NK-92 treated with Interleukin-12 subunit alpha and Interleukin-12 subunit beta, amount 100 ng/mL, for 24 hours (cell line): ENCODE data around the gene PROS1.
"Not testable (repeated sequence)": the region's sequence is repeated elsewhere in the genome, so short reads cannot be mapped to it uniquely, and the experiment has no call there.

Experiments used
- DNase-seq: peaks from one replicate; lab custom pipeline; 2025; lab: John Stamatoyannopoulos, UW

Gene PROS1

GRCh38 chr3:93969443-93969842, 4.3 kb downstream of the PROS1 start:
- DNase-seq = no peak

DNA sequence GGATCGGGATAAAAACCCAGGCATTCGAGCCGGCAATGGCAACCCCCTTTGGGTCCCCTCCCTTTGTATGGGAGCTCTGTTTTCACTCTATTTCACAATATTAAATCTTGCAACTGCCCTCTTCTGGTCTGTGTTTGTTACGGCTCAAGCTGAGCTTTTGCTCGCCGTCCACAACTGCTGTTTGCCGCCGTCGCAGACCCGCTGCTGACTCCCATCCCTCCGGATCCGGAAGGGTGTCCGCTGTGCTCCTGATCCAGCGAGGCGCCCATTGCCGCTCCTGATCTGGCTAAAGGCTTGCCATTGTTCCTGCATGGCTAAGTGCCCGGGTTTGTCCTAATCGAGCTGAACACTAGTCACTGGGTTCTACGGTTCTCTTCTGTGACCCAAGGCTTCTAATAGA, 8.6 kb downstream of the PROS1 start:
- DNase-seq = not testable (repeated sequence)

DNA sequence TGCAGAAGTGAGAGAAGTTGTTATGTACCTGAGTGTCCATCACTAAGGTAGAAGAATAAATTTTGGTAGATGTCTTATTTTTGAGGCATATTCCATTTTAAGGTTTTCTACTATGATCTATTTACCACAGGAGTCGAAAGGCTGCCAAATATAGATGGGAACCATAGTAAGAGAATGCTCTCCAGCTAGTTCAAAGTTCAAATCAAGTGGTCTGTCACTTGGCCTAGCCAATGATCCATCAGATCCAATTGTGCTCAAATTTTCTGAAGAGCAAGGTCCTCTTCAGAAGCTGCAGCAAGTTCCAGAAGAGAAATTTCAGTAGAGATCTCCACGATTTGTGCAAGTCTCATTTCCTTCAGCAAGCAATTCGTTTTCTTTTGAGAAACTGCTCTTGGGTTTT, 10.9 kb downstream of the PROS1 start:
- DNase-seq = no peak

DNA sequence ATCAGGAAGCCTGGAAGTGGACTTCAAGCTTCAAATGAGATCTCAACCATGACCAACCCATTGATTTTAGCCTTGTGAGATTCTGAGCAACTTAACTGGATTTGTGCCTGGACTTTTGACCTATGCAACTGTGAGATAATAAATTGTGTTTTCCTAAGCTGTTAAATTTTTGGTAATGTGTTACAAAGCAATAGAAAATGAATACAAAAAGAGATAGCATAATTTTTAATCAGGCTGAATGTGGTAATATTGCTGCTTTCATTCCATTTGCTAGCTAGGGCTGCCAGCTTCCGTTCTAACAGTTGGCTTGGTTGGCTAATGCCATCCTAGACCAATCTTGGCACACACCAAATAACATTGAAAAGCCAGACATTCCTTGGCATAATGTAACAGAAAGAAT, 12.2 kb downstream of the PROS1 start:
- DNase-seq = no peak

GRCh38 chr3:93961026-93961425, 12.7 kb downstream of the PROS1 start:
- DNase-seq = no peak

DNA sequence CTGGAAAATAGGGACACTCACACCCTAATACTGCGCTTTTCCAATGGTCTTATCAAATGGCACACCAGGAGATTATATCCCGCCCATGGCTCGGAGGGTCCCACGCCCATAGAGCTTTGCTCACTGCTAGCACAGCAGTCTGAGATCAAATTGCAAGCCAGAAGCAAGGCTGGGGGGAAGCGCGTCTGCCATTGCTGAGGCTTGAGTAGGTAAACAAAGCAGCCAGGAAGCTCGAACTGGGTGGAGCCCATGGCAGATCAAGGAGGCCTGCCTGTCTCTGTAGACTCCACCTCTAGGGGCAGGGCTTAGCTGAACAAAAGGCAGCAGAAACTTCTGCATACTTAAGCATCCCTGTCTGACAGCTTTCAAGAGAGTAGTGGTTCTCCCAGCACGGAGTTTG, 23.7 kb downstream of the PROS1 start:
- not testable (repeated sequence) for DNase-seq

DNA sequence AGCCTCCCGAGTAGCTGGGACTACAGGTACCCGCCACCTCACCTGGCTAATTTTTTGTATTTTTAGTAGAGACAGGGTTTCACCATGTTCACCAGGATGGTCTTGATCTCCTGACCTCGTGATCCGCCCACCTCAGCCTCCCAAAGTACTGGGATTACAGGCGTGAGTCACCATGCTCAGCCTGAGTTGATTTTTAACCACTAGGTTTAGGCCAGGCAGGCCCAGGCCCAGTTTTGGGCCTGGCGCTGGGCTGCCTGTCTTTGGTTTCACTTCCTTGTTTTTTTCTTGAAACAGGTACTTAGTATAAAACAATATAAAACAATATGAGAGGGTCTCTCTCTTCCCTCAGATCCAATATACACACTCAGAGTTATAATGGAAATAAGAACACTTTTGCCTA, 36.2 kb downstream of the PROS1 start:
- not testable (repeated sequence) for DNase-seq

GRCh38 chr3:93936549-93936948, 37.1 kb downstream of the PROS1 start:
- DNase-seq = no peak

DNA sequence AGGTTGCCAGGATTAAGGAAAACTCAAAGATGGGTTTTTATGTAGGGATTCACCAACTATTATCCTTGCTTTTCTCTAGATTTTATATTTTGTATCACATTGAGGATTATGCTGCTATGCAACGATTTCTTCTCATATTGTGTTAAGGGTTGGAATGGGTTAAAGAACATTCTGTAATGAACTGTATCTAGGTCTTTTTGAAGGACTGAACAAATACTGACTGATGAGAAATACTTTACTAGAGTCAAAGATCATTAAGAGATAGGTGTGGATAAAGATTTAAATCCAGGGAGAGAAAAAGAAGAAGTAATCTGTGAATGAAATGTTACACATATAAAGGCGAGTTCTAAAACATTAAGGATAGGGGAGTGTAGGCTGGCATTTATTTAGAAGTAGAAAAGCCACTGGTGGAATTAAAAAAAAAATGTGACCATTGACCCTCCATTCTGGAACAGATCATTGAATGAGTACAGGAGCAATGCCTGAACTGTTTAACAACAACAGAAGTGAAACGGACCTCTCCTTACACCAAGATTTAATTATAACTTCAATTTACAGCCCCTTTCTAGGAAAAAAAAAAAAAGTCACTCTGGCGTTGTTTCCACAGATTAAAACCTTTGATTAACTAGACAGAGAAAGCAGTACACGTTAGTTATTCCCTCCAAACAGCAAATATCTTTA, 39.2 kb downstream of the PROS1 start:
- no peak for DNase-seq

DNA sequence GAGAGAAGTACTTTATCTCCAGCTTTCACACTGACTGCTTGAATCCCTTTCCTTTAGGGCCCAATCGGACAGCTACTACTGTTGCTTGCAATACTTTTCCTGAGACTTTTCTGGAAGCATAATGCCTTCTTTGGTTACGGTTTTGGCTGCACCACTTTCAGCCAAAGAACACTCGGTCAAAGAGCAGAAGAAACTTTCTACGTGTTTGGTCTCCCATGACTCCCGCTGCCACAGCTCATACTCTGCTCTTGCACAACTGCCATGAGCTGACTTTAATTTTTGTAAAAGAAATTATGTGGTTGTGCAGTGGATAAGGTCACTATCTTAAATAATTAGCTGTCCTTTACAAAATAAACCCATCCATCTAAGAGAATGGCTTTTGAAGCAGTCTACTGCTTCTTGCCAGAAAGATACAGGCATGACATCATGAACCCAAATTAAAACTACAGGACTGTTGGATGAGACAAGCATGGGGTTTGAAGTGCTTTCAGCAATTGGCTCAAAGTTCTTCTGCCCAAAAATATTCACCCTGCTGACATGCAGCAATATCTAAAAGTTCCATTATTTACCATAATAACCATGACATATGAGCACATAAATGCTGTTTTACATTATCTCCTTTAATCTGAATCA, 42.0 kb downstream of the PROS1 start:
- DNase-seq = no peak

GRCh38 chr3:93930041-93930440, 43.7 kb downstream of the PROS1 start:
- DNase-seq = no peak

GRCh38 chr3:93926789-93927188, 46.9 kb downstream of the PROS1 start:
- no peak for DNase-seq

DNA sequence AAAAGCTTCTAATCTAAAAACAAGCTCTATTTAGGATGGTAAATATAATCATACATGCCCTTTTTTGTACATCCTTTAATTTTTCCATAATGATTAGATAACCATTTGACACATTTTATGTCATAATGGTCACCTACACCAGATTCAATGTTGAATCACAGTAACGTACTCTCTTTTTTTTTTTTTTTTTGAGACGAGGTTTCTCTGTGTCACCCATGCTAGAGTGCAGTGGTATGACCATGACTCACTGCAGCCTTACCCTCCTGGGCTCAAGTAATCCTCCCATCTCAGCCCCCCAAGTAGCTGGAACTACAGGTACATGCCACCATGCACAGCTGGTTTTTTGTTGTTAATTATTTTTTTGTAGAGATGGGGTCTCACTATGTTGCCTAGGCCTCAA, 49.2 kb downstream of the PROS1 start:
- DNase-seq = no peak

GRCh38 chr3:93923006-93923405, 50.7 kb downstream of the PROS1 start:
- no peak for DNase-seq

- DNase-seq = not testable (repeated sequence)
Measured at GRCh38 chr3:93917546-93918029, 56.1 kb downstream of the PROS1 start.

DNA sequence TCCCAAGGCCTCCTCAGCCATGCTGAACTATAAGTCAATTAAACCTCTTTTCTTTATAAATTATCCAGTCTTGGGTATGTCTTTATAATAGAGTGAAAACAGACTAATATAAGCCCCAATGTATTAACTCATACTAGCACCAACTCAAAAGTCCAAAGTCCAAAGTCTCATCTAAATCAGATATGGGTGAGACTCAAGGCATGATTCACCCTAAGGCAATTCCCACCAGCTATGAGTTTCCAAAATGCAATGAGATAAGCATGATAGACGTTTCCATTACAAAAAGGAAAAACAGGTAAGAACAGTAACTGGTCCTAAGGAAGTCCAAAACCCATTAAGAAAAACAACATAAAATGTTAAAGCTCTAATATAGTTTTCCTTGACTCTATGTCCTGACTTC, 60.1 kb downstream of the PROS1 start:
- not testable (repeated sequence) for DNase-seq

- no peak for DNase-seq
Measured at GRCh38 chr3:93911206-93911605, 62.5 kb downstream of the PROS1 start.

- no peak for DNase-seq
Measured at GRCh38 chr3:93910097-93910496, 63.6 kb downstream of the PROS1 start.

- DNase-seq = no peak
Measured at GRCh38 chr3:93907132-93907531, 66.6 kb downstream of the PROS1 start.

DNA sequence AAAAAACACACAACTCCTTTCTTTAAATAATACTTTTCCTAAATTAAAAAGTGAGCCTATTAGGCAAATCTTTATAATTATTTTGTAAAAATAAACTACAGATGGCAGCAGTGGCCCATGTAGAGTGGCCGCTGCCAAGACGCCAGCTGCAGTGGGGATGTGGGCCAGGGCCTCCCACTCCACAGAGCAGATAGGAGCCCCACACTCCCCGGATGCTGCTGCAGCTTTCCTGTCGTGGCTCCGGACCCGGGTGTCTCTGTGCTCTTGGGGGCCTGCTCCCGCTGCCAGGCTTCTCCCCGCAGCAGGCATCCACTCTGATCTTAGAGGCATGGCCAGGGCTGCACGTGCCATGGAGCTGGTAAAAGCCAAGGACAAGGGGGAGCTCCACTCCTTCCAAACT, 67.5 kb downstream of the PROS1 start:
- DNase-seq = no peak

GRCh38 chr3:93904568-93904967, 69.1 kb downstream of the PROS1 start:
- DNase-seq = no peak

- DNase-seq = not testable (repeated sequence)
Measured at GRCh38 chr3:93878250-93879017, 95.3 kb downstream of the PROS1 start.

GRCh38 chr3:93877427-93877826, 96.3 kb downstream of the PROS1 start:
- not testable (repeated sequence) for DNase-seq
